Measurements from ENCODE around the gene SH3RF3.

GRCh38 chr2:109079590-109079989, 49.4 kb upstream of the SH3RF3 start:
- no peak for TF ChIP-seq ZNF274 (IDR thresholded peaks at IDR 0.05; ENCODE audit: low read depth, low read length)
- TF ChIP-seq SUZ12 (IDR thresholded peaks at IDR 0.05; ENCODE audit: extremely low read depth, insufficient read depth, insufficient read length): no peak
- TF ChIP-seq YY1 (IDR thresholded peaks at IDR 0.05; ENCODE audit: insufficient read depth, insufficient read length): no peak

All from NT2/D1 (cell line).